ENCODE data around the gene HEMK1. TPM values are rescaled to one million over a fixed set of nuclear protein-coding genes. Genes with fewer than 3 reads are reported as not detected.
A peak's percentile ranks its signal among the peaks of the same experiment; 100 is the strongest.

Gene HEMK1
- total and polyA plus RNA-seq, 5 donors from 2014 or later: 18.5 to 24.9 (median 22.1) TPM

- Histone ChIP-seq H3K27me3 (ENCODE audit: control insufficient read depth, insufficient read depth, low read length) (no peaks in the 10 kb centered on the region), H3K27ac (ENCODE audit: insufficient read depth, low read length, poor library complexity, severe bottlenecking) (peak overlapping the region; percentile 75), H3K9me3 (ENCODE audit: control insufficient read depth in 2 of 2, low read length in 2 of 2) (no peaks in the 10 kb centered on the region), H3K4me1 (ENCODE audit: control insufficient read depth, insufficient read depth, low read length, poor library complexity, severe bottlenecking) (peaks cover 77% of the 10 kb centered on the region), H3K4me3 (ENCODE audit: low read depth, low read length) (peak overlapping the region; percentile 53), H3K36me3 (ENCODE audit: control insufficient read depth, insufficient read depth, low read length) (peaks cover 13% of the 10 kb centered on the region)
- ATAC-seq (ENCODE audit: low read depth in 2 of 2) (peak; percentile 66 to 71), DNase-seq (peak in 2 of 3 donors; percentile 26 to 100)
- Mint-ChIP-seq H3K27ac (peak overlapping the region; percentile 90 to 98 (median 93)), H3K9me3 (no peaks in the 10 kb centered on the region), H3K4me3 (peak overlapping the region; percentile 76 to 98 (median 84)), H3K36me3 (no peaks in the 10 kb centered on the region), H3K27me3 (no peaks in the 10 kb centered on the region), H3K4me1 (peaks cover 0 to 77% (median 50%) of the 10 kb centered on the region in 4 donors)
Observed at GRCh38 chr3:50573566-50574443, 4.5 kb downstream of the HEMK1 start.

- H3K36me3 Mint-ChIP-seq: peaks cover 3% of the 10 kb centered on the region
- ATAC-seq (ENCODE audit: low read depth in 2 of 2) (no peak), DNase-seq (no peak)
- H3K36me3 ChIP-seq (ENCODE audit: control insufficient read depth, insufficient read depth, low read length): peaks cover 13% of the 10 kb centered on the region
- no peaks in the 10 kb centered on the region for H3K27me3 Mint-ChIP-seq
- peaks cover 71% of the 10 kb centered on the region for H3K4me1 ChIP-seq (ENCODE audit: control insufficient read depth, insufficient read depth, low read length, poor library complexity, severe bottlenecking)
- no peaks in the 10 kb centered on the region for H3K9me3 ChIP-seq (ENCODE audit: control insufficient read depth in 2 of 2, low read length in 2 of 2)
- H3K27ac Mint-ChIP-seq: peak overlapping the region; percentile 90 to 98 (median 93)
- no peaks in the 10 kb centered on the region for H3K9me3 Mint-ChIP-seq
- H3K4me3 Mint-ChIP-seq: peak overlapping the region in 3 of 4 donors; percentile 74 to 98 (median 76)
- H3K4me3 ChIP-seq (ENCODE audit: low read depth, low read length): peak overlapping the region; percentile 53
- H3K27me3 ChIP-seq (ENCODE audit: control insufficient read depth, insufficient read depth, low read length): no peaks in the 10 kb centered on the region
- peaks cover 0 to 74% (median 48%) of the 10 kb centered on the region in 4 donors for H3K4me1 Mint-ChIP-seq
- peak overlapping the region; percentile 75 for H3K27ac ChIP-seq (ENCODE audit: insufficient read depth, low read length, poor library complexity, severe bottlenecking)
Observed at GRCh38 chr3:50574444-50574831, 5.1 kb downstream of the HEMK1 start.

- ATAC-seq (ENCODE audit: low read depth in 2 of 2): no peak
- no peaks in the 10 kb centered on the region for H3K27me3 ChIP-seq (ENCODE audit: control insufficient read depth, insufficient read depth, low read length)
- H3K36me3 Mint-ChIP-seq: peaks cover 7% of the 10 kb centered on the region
- H3K9me3 ChIP-seq (ENCODE audit: control insufficient read depth in 2 of 2, low read length in 2 of 2): no peaks in the 10 kb centered on the region
- peaks cover 0 to 68% (median 43%) of the 10 kb centered on the region in 4 donors for H3K4me1 Mint-ChIP-seq
- peak overlapping the region; percentile 55 to 98 (median 90) for H3K27ac Mint-ChIP-seq
- no peak overlapping the region for H3K4me3 ChIP-seq (ENCODE audit: low read depth, low read length)
- no peaks in the 10 kb centered on the region for H3K9me3 Mint-ChIP-seq
- no peak for DNase-seq
- no peaks in the 10 kb centered on the region for H3K27me3 Mint-ChIP-seq
- H3K27ac ChIP-seq (ENCODE audit: insufficient read depth, low read length, poor library complexity, severe bottlenecking): peak overlapping the region; percentile 67
- H3K4me3 Mint-ChIP-seq: peak overlapping the region in 1 of 4 donors; percentile 22
- H3K36me3 ChIP-seq (ENCODE audit: control insufficient read depth, insufficient read depth, low read length): peaks cover 13% of the 10 kb centered on the region
- peaks cover 62% of the 10 kb centered on the region for H3K4me1 ChIP-seq (ENCODE audit: control insufficient read depth, insufficient read depth, low read length, poor library complexity, severe bottlenecking)
Observed at GRCh38 chr3:50575372-50575771, 6.0 kb downstream of the HEMK1 start.

GRCh38 chr3:50577348-50577747 lies 8.0 kb downstream of the HEMK1 start:
- Histone ChIP-seq H3K27ac (ENCODE audit: insufficient read depth, low read length, poor library complexity, severe bottlenecking) (no peak overlapping the region), H3K9me3 (ENCODE audit: control insufficient read depth in 2 of 2, low read length in 2 of 2) (no peaks in the 10 kb centered on the region), H3K27me3 (ENCODE audit: control insufficient read depth, insufficient read depth, low read length) (no peaks in the 10 kb centered on the region), H3K36me3 (ENCODE audit: control insufficient read depth, insufficient read depth, low read length) (peaks cover 13% of the 10 kb centered on the region), H3K4me3 (ENCODE audit: low read depth, low read length) (no peak overlapping the region), H3K4me1 (ENCODE audit: control insufficient read depth, insufficient read depth, low read length, poor library complexity, severe bottlenecking) (peaks cover 58% of the 10 kb centered on the region)
- no peak for ATAC-seq (ENCODE audit: low read depth in 2 of 2)
- Mint-ChIP-seq H3K27me3 (no peaks in the 10 kb centered on the region), H3K4me3 (no peak overlapping the region), H3K36me3 (peaks cover 7% of the 10 kb centered on the region), H3K4me1 (peaks cover 0 to 63% (median 35%) of the 10 kb centered on the region in 4 donors), H3K9me3 (no peaks in the 10 kb centered on the region), H3K27ac (peak overlapping the region; percentile 29 to 77 (median 65))
- no peak for DNase-seq

GRCh38 chr3:50580683-50581458 lies 11.5 kb downstream of the HEMK1 start:
- DNase-seq (peak in 1 of 3 donors; percentile 76), ATAC-seq (ENCODE audit: low read depth in 2 of 2) (peak; percentile 82 to 85)
- Histone ChIP-seq H3K27me3 (ENCODE audit: control insufficient read depth, insufficient read depth, low read length) (no peaks in the 10 kb centered on the region), H3K4me3 (ENCODE audit: low read depth, low read length) (no peak overlapping the region), H3K27ac (ENCODE audit: insufficient read depth, low read length, poor library complexity, severe bottlenecking) (no peak overlapping the region), H3K9me3 (ENCODE audit: control insufficient read depth in 2 of 2, low read length in 2 of 2) (no peaks in the 10 kb centered on the region), H3K4me1 (ENCODE audit: control insufficient read depth, insufficient read depth, low read length, poor library complexity, severe bottlenecking) (peaks cover 28% of the 10 kb centered on the region), H3K36me3 (ENCODE audit: control insufficient read depth, insufficient read depth, low read length) (peaks cover 13% of the 10 kb centered on the region)
- Mint-ChIP-seq H3K9me3 (no peaks in the 10 kb centered on the region), H3K4me3 (peak overlapping the region in 3 of 4 donors; percentile 38 to 63 (median 56)), H3K36me3 (peaks cover 20% of the 10 kb centered on the region), H3K27ac (peak overlapping the region; percentile 65 to 71 (median 71)), H3K4me1 (peaks cover 0 to 38% (median 21%) of the 10 kb centered on the region in 4 donors), H3K27me3 (no peaks in the 10 kb centered on the region)

- H3K4me3 Mint-ChIP-seq: peak overlapping the region in 2 of 4 donors; percentile 56 to 63
- Histone ChIP-seq H3K27me3 (ENCODE audit: control insufficient read depth, insufficient read depth, low read length) (no peaks in the 10 kb centered on the region), H3K27ac (ENCODE audit: insufficient read depth, low read length, poor library complexity, severe bottlenecking) (no peak overlapping the region), H3K36me3 (ENCODE audit: control insufficient read depth, insufficient read depth, low read length) (peaks cover 13% of the 10 kb centered on the region), H3K4me1 (ENCODE audit: control insufficient read depth, insufficient read depth, low read length, poor library complexity, severe bottlenecking) (peaks cover 25% of the 10 kb centered on the region), H3K9me3 (ENCODE audit: control insufficient read depth in 2 of 2, low read length in 2 of 2) (no peaks in the 10 kb centered on the region), H3K4me3 (ENCODE audit: low read depth, low read length) (no peak overlapping the region)
- ATAC-seq (ENCODE audit: low read depth in 2 of 2): peak in 1 of 2 donors; percentile 9
- no peaks in the 10 kb centered on the region for H3K9me3 Mint-ChIP-seq
- peaks cover 0 to 34% (median 18%) of the 10 kb centered on the region in 4 donors for H3K4me1 Mint-ChIP-seq
- peak overlapping the region in 2 of 3 donors; percentile 65 to 71 for H3K27ac Mint-ChIP-seq
- H3K36me3 Mint-ChIP-seq: peaks cover 20% of the 10 kb centered on the region
- H3K27me3 Mint-ChIP-seq: no peaks in the 10 kb centered on the region
- no peak for DNase-seq
Observed at GRCh38 chr3:50581459-50581842, 12.1 kb downstream of the HEMK1 start.

- peaks cover 20% of the 10 kb centered on the region for H3K36me3 Mint-ChIP-seq
- Histone ChIP-seq H3K27me3 (ENCODE audit: control insufficient read depth, insufficient read depth, low read length) (no peaks in the 10 kb centered on the region), H3K9me3 (ENCODE audit: control insufficient read depth in 2 of 2, low read length in 2 of 2) (no peaks in the 10 kb centered on the region), H3K4me1 (ENCODE audit: control insufficient read depth, insufficient read depth, low read length, poor library complexity, severe bottlenecking) (peaks cover 25% of the 10 kb centered on the region), H3K36me3 (ENCODE audit: control insufficient read depth, insufficient read depth, low read length) (peaks cover 9% of the 10 kb centered on the region), H3K27ac (ENCODE audit: insufficient read depth, low read length, poor library complexity, severe bottlenecking) (no peak overlapping the region), H3K4me3 (ENCODE audit: low read depth, low read length) (no peak overlapping the region)
- peaks cover 0 to 39% (median 16%) of the 10 kb centered on the region in 4 donors for H3K4me1 Mint-ChIP-seq
- DNase-seq (no peak), ATAC-seq (ENCODE audit: low read depth in 2 of 2) (no peak)
- H3K4me3 Mint-ChIP-seq: peak overlapping the region in 1 of 4 donors; percentile 54
- peak overlapping the region in 2 of 3 donors; percentile 65 to 71 for H3K27ac Mint-ChIP-seq
- H3K27me3 Mint-ChIP-seq: no peaks in the 10 kb centered on the region
- H3K9me3 Mint-ChIP-seq: no peaks in the 10 kb centered on the region
Observed at GRCh38 chr3:50582083-50582482, 12.8 kb downstream of the HEMK1 start.

All from CD4-positive, CD25-positive, alpha-beta regulatory T cell (primary cell).